ENCODE data around the gene PLEKHA5.
"Not testable (repeated sequence)": the region's sequence is repeated elsewhere in the genome, so short reads cannot be mapped to it uniquely, and the experiment has no call there.

The PLEKHA5 gene

GRCh38 chr12:19261773-19262172 lies 132.2 kb downstream of the PLEKHA5 start:
- DNase-seq (ENCODE audit: extremely low read depth in 1 of 2, low read depth in 1 of 2) = no peak

GRCh38 chr12:19263672-19264071 lies 134.1 kb downstream of the PLEKHA5 start:
- DNase-seq (ENCODE audit: extremely low read depth in 1 of 2, low read depth in 1 of 2) = no peak

- peak in 1 of 2 donors; percentile 34 for DNase-seq (ENCODE audit: extremely low read depth in 1 of 2, low read depth in 1 of 2)
Observed at GRCh38 chr12:19273482-19274330, 144.2 kb downstream of the PLEKHA5 start.

GRCh38 chr12:19276767-19277166 lies 147.2 kb downstream of the PLEKHA5 start:
- no peak for DNase-seq (ENCODE audit: extremely low read depth in 1 of 2, low read depth in 1 of 2)

GRCh38 chr12:19277711-19278110 lies 148.2 kb downstream of the PLEKHA5 start:
- no peak for DNase-seq (ENCODE audit: extremely low read depth in 1 of 2, low read depth in 1 of 2)

- DNase-seq (ENCODE audit: extremely low read depth in 1 of 2, low read depth in 1 of 2) = no peak
Observed at GRCh38 chr12:19278407-19278806, 148.9 kb downstream of the PLEKHA5 start.

GRCh38 chr12:19282133-19282699 lies 152.7 kb downstream of the PLEKHA5 start:
- no peak for DNase-seq (ENCODE audit: extremely low read depth in 1 of 2, low read depth in 1 of 2)

- no peak for DNase-seq (ENCODE audit: extremely low read depth in 1 of 2, low read depth in 1 of 2)
Observed at GRCh38 chr12:19284658-19285057, 155.1 kb downstream of the PLEKHA5 start.

GRCh38 chr12:19285793-19286448 lies 156.4 kb downstream of the PLEKHA5 start:
- no peak for DNase-seq (ENCODE audit: extremely low read depth in 1 of 2, low read depth in 1 of 2)

GRCh38 chr12:19287302-19287701 lies 157.8 kb downstream of the PLEKHA5 start:
- no peak for DNase-seq (ENCODE audit: extremely low read depth in 1 of 2, low read depth in 1 of 2)

- DNase-seq (ENCODE audit: extremely low read depth in 1 of 2, low read depth in 1 of 2) = no peak
Observed at GRCh38 chr12:19288161-19288560, 158.6 kb downstream of the PLEKHA5 start.

- no peak for DNase-seq (ENCODE audit: extremely low read depth in 1 of 2, low read depth in 1 of 2)
Observed at GRCh38 chr12:19288603-19289244, 159.2 kb downstream of the PLEKHA5 start.

- no peak for DNase-seq (ENCODE audit: extremely low read depth in 1 of 2, low read depth in 1 of 2)
Observed at GRCh38 chr12:19298836-19299605, 169.5 kb downstream of the PLEKHA5 start.

GRCh38 chr12:19299765-19300164 lies 170.2 kb downstream of the PLEKHA5 start:
- no peak for DNase-seq (ENCODE audit: extremely low read depth in 1 of 2, low read depth in 1 of 2)

GRCh38 chr12:19301223-19301622 lies 171.7 kb downstream of the PLEKHA5 start:
- no peak for DNase-seq (ENCODE audit: extremely low read depth in 1 of 2, low read depth in 1 of 2)

- DNase-seq (ENCODE audit: extremely low read depth in 1 of 2, low read depth in 1 of 2) = no peak
Observed at GRCh38 chr12:19301688-19302087, 172.2 kb downstream of the PLEKHA5 start.

GRCh38 chr12:19302100-19302640 lies 172.6 kb downstream of the PLEKHA5 start:
- no peak for DNase-seq (ENCODE audit: extremely low read depth in 1 of 2, low read depth in 1 of 2)

GRCh38 chr12:19303496-19303895 lies 174.0 kb downstream of the PLEKHA5 start:
- DNase-seq (ENCODE audit: extremely low read depth in 1 of 2, low read depth in 1 of 2) = no peak

- no peak for DNase-seq (ENCODE audit: extremely low read depth in 1 of 2, low read depth in 1 of 2)
Observed at GRCh38 chr12:19304149-19304750, 174.7 kb downstream of the PLEKHA5 start.

- DNase-seq (ENCODE audit: extremely low read depth in 1 of 2, low read depth in 1 of 2) = not testable (repeated sequence)
Observed at GRCh38 chr12:19305621-19306020, 176.1 kb downstream of the PLEKHA5 start.

Measured in stimulated activated CD8-positive, alpha-beta memory T cell treated with anti-CD3 and anti-CD28 coated beads, Interleukin-7, amount 100 ng/mL, for 48 hours (primary cell).